Activated CD4-positive, alpha-beta T cell treated with anti-CD3 and anti-CD28 coated beads, Interleukin-2, amount 50 U/mL, for 4 hours (primary cell): Measurements from ENCODE around the gene THBS2.

Experiments
- DNase-seq, 2 experiments: peaks; one replicate each; pipeline ENCODE4 v3.0.0-alpha.2; 2020

THBS2 gene

GRCh38 chr6:169177516-169178166 lies 76.0 kb downstream of the THBS2 start:
- no peak for DNase-seq

- DNase-seq, result no peak
Measured at GRCh38 chr6:169176361-169176991, 77.2 kb downstream of the THBS2 start.

- DNase-seq, result no peak
Measured at GRCh38 chr6:169175360-169175887, 78.2 kb downstream of the THBS2 start.

GRCh38 chr6:169174516-169175359 lies 78.9 kb downstream of the THBS2 start:
- no peak for DNase-seq

- DNase-seq, result no peak
Measured at GRCh38 chr6:169173532-169174268, 79.9 kb downstream of the THBS2 start.

GRCh38 chr6:169172946-169173345 lies 80.7 kb downstream of the THBS2 start:
- DNase-seq, result no peak

GRCh38 chr6:169172456-169172855 lies 81.2 kb downstream of the THBS2 start:
- DNase-seq, result no peak

- no peak for DNase-seq
Measured at GRCh38 chr6:169171951-169172350, 81.7 kb downstream of the THBS2 start.

GRCh38 chr6:169171016-169171415 lies 82.6 kb downstream of the THBS2 start:
- DNase-seq, result no peak

- DNase-seq, result no peak
Measured at GRCh38 chr6:169170583-169170955, 83.1 kb downstream of the THBS2 start.

- no peak for DNase-seq
Measured at GRCh38 chr6:169169941-169170582, 83.6 kb downstream of the THBS2 start.

- no peak for DNase-seq
Measured at GRCh38 chr6:169169375-169169774, 84.3 kb downstream of the THBS2 start.

GRCh38 chr6:169168706-169169105 lies 84.9 kb downstream of the THBS2 start:
- DNase-seq, result no peak

GRCh38 chr6:169168302-169168630 lies 85.4 kb downstream of the THBS2 start:
- no peak for DNase-seq

- no peak for DNase-seq
Measured at GRCh38 chr6:169167581-169168301, 85.9 kb downstream of the THBS2 start.

- no peak for DNase-seq
Measured at GRCh38 chr6:169166896-169167580, 86.6 kb downstream of the THBS2 start.
